GM18519 (cell line): ENCODE measurements around the gene OAS3.
"Not testable (repeated sequence)": the region's sequence is repeated elsewhere in the genome, so short reads cannot be mapped to it uniquely, and the experiment has no call there.

Source experiments
- ATAC-seq: cut with Tn5 transposase; IDR thresholded peaks from one replicate; pipeline ENCODE4 v1.9.1; 2021; ENCODE audit warnings: mild to moderate bottlenecking, moderate library complexity; ENCODE audit not compliant: unreplicated experiment, low FRiP score

The OAS3 gene

GRCh38 chr12:112947761-112948160 is 9.5 kb downstream of the OAS3 start:
- ATAC-seq = no peak

DNA sequence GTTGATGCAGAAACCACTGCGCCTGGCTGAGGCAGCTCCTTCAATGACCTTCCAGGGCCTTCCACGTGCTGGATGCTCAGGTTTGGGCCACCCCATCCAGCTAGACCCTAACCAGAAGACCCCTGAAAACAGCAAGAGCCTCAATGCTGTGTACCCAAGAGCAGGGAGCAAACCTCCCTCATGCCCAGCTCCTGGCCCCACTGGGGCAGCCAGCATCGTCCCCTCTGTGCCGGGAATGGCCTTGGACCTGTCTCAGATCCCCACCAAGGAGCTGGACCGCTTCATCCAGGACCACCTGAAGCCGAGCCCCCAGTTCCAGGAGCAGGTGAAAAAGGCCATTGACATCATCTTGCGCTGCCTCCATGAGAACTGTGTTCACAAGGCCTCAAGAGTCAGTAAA is 10.5 kb downstream of the OAS3 start:
- no peak for ATAC-seq

DNA sequence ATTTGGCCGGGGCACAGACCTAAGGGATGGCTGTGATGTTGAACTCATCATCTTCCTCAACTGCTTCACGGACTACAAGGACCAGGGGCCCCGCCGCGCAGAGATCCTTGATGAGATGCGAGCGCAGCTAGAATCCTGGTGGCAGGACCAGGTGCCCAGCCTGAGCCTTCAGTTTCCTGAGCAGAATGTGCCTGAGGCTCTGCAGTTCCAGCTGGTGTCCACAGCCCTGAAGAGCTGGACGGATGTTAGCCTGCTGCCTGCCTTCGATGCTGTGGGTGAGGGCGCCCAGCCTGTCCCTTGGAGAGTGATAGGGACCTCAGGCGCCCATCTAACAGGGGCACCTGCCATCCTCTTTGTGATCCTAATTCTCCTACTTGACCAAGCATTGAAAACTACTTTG is 12.4 kb downstream of the OAS3 start:
- no peak for ATAC-seq

- not testable (repeated sequence) for ATAC-seq
Observed at GRCh38 chr12:112957125-112957524, 18.9 kb downstream of the OAS3 start.

GRCh38 chr12:112961074-112961473 is 22.8 kb downstream of the OAS3 start:
- ATAC-seq = no peak

- ATAC-seq = no peak
Observed at GRCh38 chr12:112961536-112961935, 23.3 kb downstream of the OAS3 start.

- ATAC-seq = no peak
Observed at GRCh38 chr12:112962561-112962960, 24.3 kb downstream of the OAS3 start.

DNA sequence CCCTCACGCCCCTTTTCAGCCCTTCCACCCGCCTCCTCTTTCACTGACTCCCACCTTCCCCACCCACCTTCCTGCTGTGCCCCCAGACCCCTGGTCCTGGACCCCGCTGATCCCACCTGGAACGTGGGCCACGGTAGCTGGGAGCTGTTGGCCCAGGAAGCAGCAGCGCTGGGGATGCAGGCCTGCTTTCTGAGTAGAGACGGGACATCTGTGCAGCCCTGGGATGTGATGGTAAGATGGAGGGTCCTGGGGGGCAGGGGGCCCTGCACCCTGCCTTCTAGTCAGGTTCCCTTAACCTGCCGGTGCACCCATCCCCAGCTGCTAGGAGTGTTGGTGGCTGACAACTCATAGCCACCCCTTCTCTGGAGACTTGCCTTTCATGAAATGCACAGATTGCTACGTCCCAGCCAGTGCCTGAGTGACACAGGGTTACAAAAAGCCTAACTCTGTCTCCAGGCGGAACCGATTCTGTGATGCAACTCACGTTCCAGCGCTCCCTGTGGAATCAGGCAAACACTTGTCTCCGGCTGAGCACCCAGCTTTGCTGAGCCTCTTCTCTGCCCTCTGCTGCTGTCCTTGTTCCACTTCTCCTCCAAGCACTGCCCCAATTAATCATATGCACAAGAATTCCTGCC is 25.1 kb downstream of the OAS3 start:
- ATAC-seq = no peak

DNA sequence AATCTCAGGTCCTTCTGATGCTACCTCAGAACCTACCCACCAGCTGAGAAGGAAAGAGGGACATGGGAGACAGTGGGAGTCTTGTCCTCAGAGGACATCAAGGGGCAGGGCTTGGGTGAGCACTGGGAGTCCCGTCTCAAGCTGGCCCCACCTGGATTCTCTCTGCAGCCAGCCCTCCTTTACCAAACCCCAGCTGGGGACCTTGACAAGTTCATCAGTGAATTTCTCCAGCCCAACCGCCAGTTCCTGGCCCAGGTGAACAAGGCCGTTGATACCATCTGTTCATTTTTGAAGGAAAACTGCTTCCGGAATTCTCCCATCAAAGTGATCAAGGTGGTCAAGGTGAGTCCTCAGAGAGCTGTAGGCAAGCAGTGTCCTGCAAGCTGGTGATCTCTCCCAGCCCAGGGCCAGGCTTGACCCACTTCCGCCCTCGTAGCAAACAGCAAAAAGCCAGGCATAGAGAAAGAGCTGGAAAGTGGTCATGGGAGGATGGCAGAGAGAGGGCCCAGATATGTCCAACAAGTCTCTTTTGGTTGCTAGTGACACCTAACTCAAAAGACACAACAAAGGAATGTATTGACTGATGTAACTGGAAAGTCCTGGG is 25.9 kb downstream of the OAS3 start:
- no peak for ATAC-seq

- no peak for ATAC-seq
Observed at GRCh38 chr12:112964915-112965314, 26.6 kb downstream of the OAS3 start.

DNA sequence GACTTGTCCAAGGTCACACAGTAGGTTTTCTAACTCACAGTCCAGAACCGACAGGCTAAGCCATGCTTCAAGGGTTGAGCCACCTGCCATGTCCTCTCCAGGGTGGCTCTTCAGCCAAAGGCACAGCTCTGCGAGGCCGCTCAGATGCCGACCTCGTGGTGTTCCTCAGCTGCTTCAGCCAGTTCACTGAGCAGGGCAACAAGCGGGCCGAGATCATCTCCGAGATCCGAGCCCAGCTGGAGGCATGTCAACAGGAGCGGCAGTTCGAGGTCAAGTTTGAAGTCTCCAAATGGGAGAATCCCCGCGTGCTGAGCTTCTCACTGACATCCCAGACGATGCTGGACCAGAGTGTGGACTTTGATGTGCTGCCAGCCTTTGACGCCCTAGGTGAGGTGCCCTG is 27.4 kb downstream of the OAS3 start:
- ATAC-seq = no peak

DNA sequence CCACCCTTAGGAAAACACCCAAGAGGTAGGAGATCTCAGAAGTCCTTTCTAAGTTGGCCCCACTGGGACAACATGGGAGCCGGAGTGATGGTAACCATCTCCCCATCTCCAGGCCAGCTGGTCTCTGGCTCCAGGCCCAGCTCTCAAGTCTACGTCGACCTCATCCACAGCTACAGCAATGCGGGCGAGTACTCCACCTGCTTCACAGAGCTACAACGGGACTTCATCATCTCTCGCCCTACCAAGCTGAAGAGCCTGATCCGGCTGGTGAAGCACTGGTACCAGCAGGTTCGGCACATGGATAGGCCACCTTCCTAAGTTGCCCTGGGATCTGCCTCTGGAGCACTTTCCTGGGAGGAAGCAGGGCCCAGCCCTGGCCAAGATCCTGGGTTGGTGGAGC is 29.0 kb downstream of the OAS3 start:
- ATAC-seq = no peak

GRCh38 chr12:112967858-112968257 is 29.6 kb downstream of the OAS3 start:
- ATAC-seq = no peak

- ATAC-seq = no peak
Observed at GRCh38 chr12:112969547-112970306, 31.5 kb downstream of the OAS3 start.

DNA sequence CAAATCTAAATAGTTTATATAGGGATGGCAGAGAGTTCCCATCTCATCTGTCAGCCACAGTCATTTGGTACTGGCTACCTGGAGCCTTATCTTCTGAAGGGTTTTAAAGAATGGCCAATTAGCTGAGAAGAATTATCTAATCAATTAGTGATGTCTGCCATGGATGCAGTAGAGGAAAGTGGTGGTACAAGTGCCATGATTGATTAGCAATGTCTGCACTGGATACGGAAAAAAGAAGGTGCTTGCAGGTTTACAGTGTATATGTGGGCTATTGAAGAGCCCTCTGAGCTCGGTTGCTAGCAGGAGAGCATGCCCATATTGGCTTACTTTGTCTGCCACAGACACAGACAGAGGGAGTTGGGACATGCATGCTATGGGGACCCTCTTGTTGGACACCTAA is 32.1 kb downstream of the OAS3 start:
- ATAC-seq = no peak

DNA sequence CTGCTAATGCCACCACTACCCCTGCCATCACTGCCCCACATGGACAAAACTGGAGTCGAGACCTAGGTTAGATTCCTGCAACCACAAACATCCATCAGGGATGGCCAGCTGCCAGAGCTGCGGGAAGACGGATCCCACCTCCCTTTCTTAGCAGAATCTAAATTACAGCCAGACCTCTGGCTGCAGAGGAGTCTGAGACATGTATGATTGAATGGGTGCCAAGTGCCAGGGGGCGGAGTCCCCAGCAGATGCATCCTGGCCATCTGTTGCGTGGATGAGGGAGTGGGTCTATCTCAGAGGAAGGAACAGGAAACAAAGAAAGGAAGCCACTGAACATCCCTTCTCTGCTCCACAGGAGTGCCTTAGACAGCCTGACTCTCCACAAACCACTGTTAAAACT is 33.0 kb downstream of the OAS3 start:
- no peak for ATAC-seq

- ATAC-seq = no peak
Observed at GRCh38 chr12:112973011-112973735, 34.9 kb downstream of the OAS3 start.

- ATAC-seq = no peak
Observed at GRCh38 chr12:112973818-112974231, 35.6 kb downstream of the OAS3 start.

DNA sequence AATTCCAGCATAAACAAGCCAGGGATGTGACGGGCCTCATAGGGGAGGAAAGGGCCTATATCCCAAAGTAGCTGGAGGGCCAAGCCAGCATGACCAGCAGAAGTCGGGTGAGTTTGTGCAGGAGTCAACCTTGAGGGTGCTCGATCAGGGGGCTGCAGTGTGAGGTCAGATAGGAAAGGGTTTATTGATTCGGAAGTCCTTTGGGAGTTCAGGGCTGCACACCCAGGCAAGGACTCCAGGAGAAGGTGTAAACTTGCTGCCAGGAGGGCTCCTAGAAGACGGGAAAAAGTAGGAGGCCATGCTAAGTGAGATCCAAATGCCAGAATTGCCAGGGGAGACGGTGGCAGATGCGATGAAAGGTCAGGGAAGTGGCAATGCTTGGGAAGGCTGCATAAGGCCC is 36.6 kb downstream of the OAS3 start:
- no peak for ATAC-seq

- no peak for ATAC-seq
Observed at GRCh38 chr12:112977139-112977538, 38.9 kb downstream of the OAS3 start.

GRCh38 chr12:112977641-112978040 is 39.4 kb downstream of the OAS3 start:
- ATAC-seq = no peak
